Ramos (cell line): ENCODE measurements around the gene KLK6.

Experiments used
- in situ Hi-C: fragments of 300-500 bp; cut with MboI; formaldehyde crosslinking; loops from one replicate; pipeline ENCODE4 v1.14.3; 2022; ENCODE audit warnings: low sequenced_read_pairs; ENCODE audit not compliant: unreplicated experiment

KLK6 gene

GRCh38 chr19:50962245-50962644, 7.1 kb downstream of the KLK6 start:
- in situ Hi-C loops: no loop called here

GRCh38 chr19:50959731-50960500, 9.5 kb downstream of the KLK6 start:
- in situ Hi-C loops: no loop called here

GRCh38 chr19:50957587-50957986, 11.8 kb downstream of the KLK6 start:
- in situ Hi-C loops: no loop called here

- in situ Hi-C loops: no loop called here
These were observed 16.5 kb downstream of the KLK6 start, which contains the start of gene KLK5 for GRCh38 chr19:50952910-50953309. KLK5 (minus strand) TSS chr19:50953038; CDS start chr19:50952657, 381 bp downstream.

GRCh38 chr19:50949861-50950260, 19.5 kb downstream of the KLK6 start:
- in situ Hi-C loops: no loop called here

- in situ Hi-C loops: no loop called here
These were observed 22.3 kb downstream of the KLK6 start for GRCh38 chr19:50947123-50947522.

- in situ Hi-C loops: no loop called here
These were observed 24.6 kb downstream of the KLK6 start for GRCh38 chr19:50944795-50945194.

GRCh38 chr19:50943074-50943828, 26.1 kb downstream of the KLK6 start:
- in situ Hi-C loops: no loop called here

GRCh38 chr19:50939596-50939995, 29.8 kb downstream of the KLK6 start:
- in situ Hi-C loops: loop anchor here (10.0 kb wide), 1 partner anchor 155 kb away; no protein-coding TSS in a partner anchor

- in situ Hi-C loops: loop anchor here (10.0 kb wide), 1 partner anchor 161 kb away; no protein-coding TSS in a partner anchor
These were observed 35.8 kb downstream of the KLK6 start for GRCh38 chr19:50933640-50934039.

GRCh38 chr19:50932690-50933083, 36.7 kb downstream of the KLK6 start:
- in situ Hi-C loops: loop anchor here (10.0 kb wide), 1 partner anchor 162 kb away; no protein-coding TSS in a partner anchor

- in situ Hi-C loops: loop anchor here (10.0 kb wide), 1 partner anchor 163 kb away; no protein-coding TSS in a partner anchor
These were observed 37.2 kb downstream of the KLK6 start for GRCh38 chr19:50932018-50932689.

- in situ Hi-C loops: loop anchor here (10.0 kb wide), 1 partner anchor 164 kb away; no protein-coding TSS in a partner anchor
These were observed 38.4 kb downstream of the KLK6 start for GRCh38 chr19:50931023-50931422.

GRCh38 chr19:50928831-50929230, 40.6 kb downstream of the KLK6 start:
- in situ Hi-C loops: no loop called here

- in situ Hi-C loops: no loop called here
These were observed 43.2 kb downstream of the KLK6 start for GRCh38 chr19:50926144-50926543.

- in situ Hi-C loops: no loop called here
These were observed 43.7 kb downstream of the KLK6 start for GRCh38 chr19:50925734-50926133.

GRCh38 chr19:50924586-50924985, 44.8 kb downstream of the KLK6 start:
- in situ Hi-C loops: no loop called here

- in situ Hi-C loops: no loop called here
These were observed 47.0 kb downstream of the KLK6 start for GRCh38 chr19:50922317-50922853.

GRCh38 chr19:50921426-50922316, 47.7 kb downstream of the KLK6 start:
- in situ Hi-C loops: no loop called here
